Liver (tissue), 9 donors: ENCODE measurements around the gene CNOT4. TPM values are rescaled to one million over a fixed set of nuclear protein-coding genes. Genes with fewer than 3 reads are reported as not detected.

Source experiments
- DNase-seq: peaks from one replicate; pipeline ENCODE4 v3.0.0-alpha.2; 2017; ENCODE audit warnings: low spot score
- H3K27ac ChIP-seq, 2 donors: one replicate each; pipeline ENCODE4 v1.7.0; 2013; ENCODE audit warnings: inconsistent platforms in 2 of 2, low read length in 2 of 2, control low read depth in 1 of 2, low read depth in 1 of 2, mild to moderate bottlenecking in 1 of 2
- H3K27me3 ChIP-seq, 4 donors: one replicate each; pipeline versions ENCODE4 v1.6.1 to v1.7.0; 2013; ENCODE audit warnings: low read length in 3 of 4, inconsistent platforms in 1 of 4, mild to moderate bottlenecking in 1 of 4, moderate library complexity in 1 of 4; ENCODE audit not compliant: control insufficient read depth in 4 of 4, insufficient read depth in 4 of 4
- H3K36me3 ChIP-seq, 4 donors: one replicate each; pipeline versions ENCODE4 v1.6.1 to v1.7.0; 2013; ENCODE audit warnings: low read length in 3 of 4, mild to moderate bottlenecking in 3 of 4, low read depth in 1 of 4, moderate library complexity in 1 of 4; ENCODE audit not compliant: control insufficient read depth in 4 of 4, insufficient read depth in 3 of 4
- H3K4me1 ChIP-seq, 4 donors: one replicate each; pipeline versions ENCODE4 v1.6.1 to v1.7.0; 2013; ENCODE audit warnings: low read length in 3 of 4, mild to moderate bottlenecking in 3 of 4, moderate library complexity in 1 of 4; ENCODE audit not compliant: control insufficient read depth in 4 of 4, insufficient read depth in 4 of 4
- H3K4me3 ChIP-seq, 3 donors: one replicate each; pipeline versions ENCODE4 v1.6.1 to v1.7.0; 2013; ENCODE audit warnings: low read length in 3 of 3, control low read depth in 1 of 3, low read depth in 1 of 3, mild to moderate bottlenecking in 1 of 3
- H3K9ac ChIP-seq, 2 donors: one replicate each; pipeline ENCODE4 v1.7.0; 2013; ENCODE audit warnings: low read length in 2 of 2, mild to moderate bottlenecking in 2 of 2, moderate library complexity in 2 of 2, control low read depth in 1 of 2, low read depth in 1 of 2
- H3K9me3 ChIP-seq, 4 donors: one replicate each; pipeline versions ENCODE4 v1.6.1 to v1.7.0; 2013; ENCODE audit warnings: low read length in 3 of 4; ENCODE audit not compliant: control insufficient read depth in 4 of 4
- CTCF ChIP-seq: fragments of 150-350 bp; IDR thresholded peaks from 2 replicates; pipeline ENCODE4 v1.5.1; 2017; ENCODE audit warnings: improper control_type of control experiment, low read depth, low read length; ENCODE audit not compliant: missing input control
- FOXA1 ChIP-seq: IDR thresholded peaks from 2 replicates; pipeline ENCODE4 v1.6.1; 2016; ENCODE audit warnings: antibody characterized with exemption
- FOXA2 ChIP-seq: IDR thresholded peaks from 2 replicates; pipeline ENCODE4 v1.6.1; 2016; ENCODE audit warnings: antibody characterized with exemption
- HNF4A ChIP-seq, 2 donors: conservative IDR thresholded peaks; 2 replicates each; pipeline ENCODE4 v1.6.1; 2016; ENCODE audit warnings: antibody characterized with exemption in 2 of 2, mild to moderate bottlenecking in 2 of 2
- JUND ChIP-seq, 2 donors: IDR thresholded peaks; 2 replicates each; pipeline ENCODE4 v1.6.1; 2016; ENCODE audit warnings: antibody characterized with exemption in 2 of 2
- REST ChIP-seq: IDR thresholded peaks from 2 replicates; pipeline ENCODE4 v1.6.1; 2016; ENCODE audit warnings: antibody characterized with exemption, mild to moderate bottlenecking
- TAF1 ChIP-seq: conservative IDR thresholded peaks from 2 replicates; pipeline ENCODE4 v1.6.1; 2016; ENCODE audit warnings: antibody characterized with exemption, mild to moderate bottlenecking
- WGBS: extraction: QIAGEN DNeasy Blood & Tissue Kit; methylation state at CpG from one replicate; pipeline ENCODE4 v1.1.7; 2013; 5-methylcytosine and 5-hydroxymethylcytosine counted together
- polyA plus RNA-seq, 2 donors: library from polyadenylated mRNA; stranded (reverse) in 1 of 2; unstranded in 1 of 2; fragments of 200-250 nt in 1 of 2; fragments of >200 nt in 1 of 2; fragmentation: Nextera tagmentation in 1 of 2; extraction: Ambion mirVana in 1 of 2; gene quantifications; one replicate each; pipeline versions ENCODE4 v1.2.1 to v1.2.3, GENCODE V29; 2013 to 2015
- total RNA-seq, 2 donors: library from RNA; depleted of rRNA; stranded (reverse); fragments of >200 nt; gene quantifications; one replicate each; pipeline ENCODE4 v1.2.3, GENCODE V29; 2014
- TF ChIP-seq, protein P1 (sequence below): IDR thresholded peaks from 2 replicates; pipeline ENCODE4 v1.6.1; 2016; ENCODE audit warnings: antibody characterized with exemption
- TF ChIP-seq, protein P2 (sequence below): IDR thresholded peaks from 2 replicates; pipeline ENCODE4 v1.6.1; 2016; ENCODE audit warnings: antibody characterized with exemption
- donor health status: healthy.
- donor health status: healthy.
- donor health status: healthy.
- donor health status: healthy.
- donor health status: healthy.

Gene CNOT4
- total and polyA plus RNA-seq, 4 donors: 3.7 to 11.1 (median 8.6) TPM

GRCh38 chr7:135467207-135467711 is 42.6 kb downstream of the CNOT4 start:
- DNase-seq: no peak
- Histone ChIP-seq H3K4me1 (peaks cover 0 to 3% (median 0%) of the 10 kb centered on the region in 4 donors), H3K4me3 (no peak overlapping the region), H3K27ac (no peak overlapping the region), H3K36me3 (peaks cover 0 to 2% (median 0%) of the 10 kb centered on the region in 4 donors), H3K9ac (no peak overlapping the region), H3K9me3 (no peaks in the 10 kb centered on the region), H3K27me3 (no peaks in the 10 kb centered on the region)
- WGBS: 85% methylated on average over 5 of the region's 5 CpGs
- TF ChIP-seq REST: no peak
- TF ChIP-seq FOXA1: no peak
- no peak for TF ChIP-seq FOXA2
- TF ChIP-seq, protein P1, sequence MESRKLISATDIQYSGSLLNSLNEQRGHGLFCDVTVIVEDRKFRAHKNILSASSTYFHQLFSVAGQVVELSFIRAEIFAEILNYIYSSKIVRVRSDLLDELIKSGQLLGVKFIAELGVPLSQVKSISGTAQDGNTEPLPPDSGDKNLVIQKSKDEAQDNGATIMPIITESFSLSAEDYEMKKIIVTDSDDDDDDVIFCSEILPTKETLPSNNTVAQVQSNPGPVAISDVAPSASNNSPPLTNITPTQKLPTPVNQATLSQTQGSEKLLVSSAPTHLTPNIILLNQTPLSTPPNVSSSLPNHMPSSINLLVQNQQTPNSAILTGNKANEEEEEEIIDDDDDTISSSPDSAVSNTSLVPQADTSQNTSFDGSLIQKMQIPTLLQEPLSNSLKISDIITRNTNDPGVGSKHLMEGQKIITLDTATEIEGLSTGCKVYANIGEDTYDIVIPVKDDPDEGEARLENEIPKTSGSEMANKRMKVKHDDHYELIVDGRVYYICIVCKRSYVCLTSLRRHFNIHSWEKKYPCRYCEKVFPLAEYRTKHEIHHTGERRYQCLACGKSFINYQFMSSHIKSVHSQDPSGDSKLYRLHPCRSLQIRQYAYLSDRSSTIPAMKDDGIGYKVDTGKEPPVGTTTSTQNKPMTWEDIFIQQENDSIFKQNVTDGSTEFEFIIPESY: no peak
- TF ChIP-seq JUND (IDR thresholded peaks at IDR 0.05): no peak
- no peak for TF ChIP-seq HNF4A (conservative IDR thresholded peaks at IDR 0.05)
- no peak for TF ChIP-seq CTCF

- Histone ChIP-seq H3K4me1 (peaks cover 0 to 3% (median 0%) of the 10 kb centered on the region in 4 donors), H3K36me3 (peaks cover 0 to 2% (median 0%) of the 10 kb centered on the region in 4 donors), H3K27ac (no peak overlapping the region), H3K9ac (no peak overlapping the region), H3K4me3 (no peak overlapping the region), H3K9me3 (no peaks in the 10 kb centered on the region), H3K27me3 (no peaks in the 10 kb centered on the region)
- WGBS: 71% methylated on average over 3 of the region's 3 CpGs
- no peak for DNase-seq
- no peak for TF ChIP-seq TAF1
- TF ChIP-seq, protein P2, sequence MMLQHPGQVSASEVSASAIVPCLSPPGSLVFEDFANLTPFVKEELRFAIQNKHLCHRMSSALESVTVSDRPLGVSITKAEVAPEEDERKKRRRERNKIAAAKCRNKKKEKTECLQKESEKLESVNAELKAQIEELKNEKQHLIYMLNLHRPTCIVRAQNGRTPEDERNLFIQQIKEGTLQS: no peak
These were observed 43.3 kb downstream of the CNOT4 start for GRCh38 chr7:135466442-135467206.
